A549 (cell line): Measurements from ENCODE around the gene CTNNA3. TPM values are rescaled to one million over a fixed set of nuclear protein-coding genes. Genes with fewer than 3 reads are reported as not detected.

Experiments used
- ATAC-seq, 2 experiments: fragments of 200-7000 bp in 1 of 2; fragments of >200 bp in 1 of 2; cut with Nextera tagmentation in 1 of 2; cut with Tn5 transposase in 1 of 2; 3 replicates each; pipeline versions ENCODE4 v1.8.0 to v1.9.1; 2018 to 2020; ENCODE audit warnings: mild to moderate bottlenecking in 1 of 2, moderate library complexity in 1 of 2
- CTCF ChIA-PET: fragments of 300-600 bp; sonication (Branson Sonifier 250); formaldehyde crosslinking; extraction: SDS; loops from one replicate; lab custom pipeline; 2021; ENCODE audit warnings: antibody characterized with exemption, inconsistent platforms; lab: Yijun Ruan, JAX
- POLR2A ChIA-PET: fragments of 350-600 bp; formaldehyde crosslinking; extraction: SDS; loops from one replicate; lab custom pipeline; 2021; ENCODE audit warnings: antibody characterized with exemption, inconsistent platforms; lab: Yijun Ruan, JAX
- DNase-seq, 2 experiments: peaks; one replicate each; pipeline versions ENCODE4 v3.0.0 to v3.0.0-alpha.2; 2011 to 2016; ENCODE audit warnings: low read depth in 1 of 2, low spot score in 1 of 2
- FAIRE-seq: peaks from 2 replicates; lab custom pipeline; 2011; peaks lifted over from hg19 to GRCh38; lab: Jason Lieb, UNC
- H3K27ac ChIP-seq, 2 experiments: fragments of >200 bp; sonication (Bioruptor Twin); formaldehyde crosslinking; 3 replicates each; pipeline ENCODE4 v1.5.1; 2016 to 2017
- H3K4me1 ChIP-seq: fragments of >200 bp; sonication (Bioruptor Twin); formaldehyde crosslinking; 3 replicates; pipeline ENCODE4 v1.6.1; 2016
- H3K4me2 ChIP-seq: fragments of >200 bp; sonication (Bioruptor Twin); formaldehyde crosslinking; 3 replicates; pipeline ENCODE4 v1.6.1; 2016
- H3K4me3 ChIP-seq: fragments of >200 bp; sonication (Bioruptor Twin); formaldehyde crosslinking; 3 replicates; pipeline ENCODE4 v1.5.1; 2016
- H3K9me3 ChIP-seq: fragments of >200 bp; sonication (Bioruptor Twin); formaldehyde crosslinking; 3 replicates; pipeline ENCODE4 v1.6.1; 2016
- CEBPB ChIP-seq, 2 experiments: fragments of >200 bp in 1 of 2; sonication (Bioruptor Twin) in 1 of 2; formaldehyde crosslinking in 1 of 2; IDR thresholded peaks; 2 replicates each; pipeline ENCODE4 v1.6.1; 2012 to 2016
- CHD2 ChIP-seq: fragments of 150-350 bp; IDR thresholded peaks from 2 replicates; pipeline ENCODE4 v1.6.1; 2014; ENCODE audit warnings: low read length; ENCODE audit not compliant: partially characterized antibody
- EHF ChIP-seq: fragments of 250-450 bp; sonication (Bioruptor Pico); IDR thresholded peaks from 2 replicates; pipeline ENCODE4 v1.5.0; 2020; ENCODE audit warnings: mild to moderate bottlenecking
- EHMT2 ChIP-seq: fragments of 200-600 bp; sonication (generic); IDR thresholded peaks from 2 replicates; pipeline ENCODE4 v1.6.1; 2016; ENCODE audit warnings: antibody characterized with exemption, low read depth, mild to moderate bottlenecking, moderate library complexity
- ESRRA ChIP-seq: fragments of 150-350 bp; IDR thresholded peaks from 2 replicates; pipeline ENCODE4 v1.6.1; 2014; ENCODE audit warnings: mild to moderate bottlenecking, low read length, borderline replicate concordance
- FOSB ChIP-seq: fragments of 250-450 bp; sonication (Bioruptor Pico); IDR thresholded peaks from 2 replicates; pipeline ENCODE4 v1.5.0; 2020; ENCODE audit warnings: mild to moderate bottlenecking, moderate library complexity
- HEYL ChIP-seq: fragments of 250-450 bp; sonication (Bioruptor Pico); IDR thresholded peaks from 2 replicates; pipeline ENCODE4 v1.8.0; 2021; ENCODE audit warnings: mild to moderate bottlenecking, moderate library complexity
- HOXA7 ChIP-seq: fragments of 250-450 bp; sonication (Bioruptor Pico); IDR thresholded peaks from 2 replicates; pipeline ENCODE4 v1.5.0; 2020; ENCODE audit warnings: mild to moderate bottlenecking, moderate library complexity
- HOXB13 ChIP-seq: fragments of 250-450 bp; sonication (Bioruptor Pico); IDR thresholded peaks from 2 replicates; pipeline ENCODE4 v1.5.0; 2020; ENCODE audit warnings: low read depth, mild to moderate bottlenecking, moderate library complexity
- NPAS2 ChIP-seq: fragments of 250-450 bp; sonication (Bioruptor Pico); IDR thresholded peaks from 2 replicates; pipeline ENCODE4 v1.8.0; 2022; ENCODE audit warnings: mild to moderate bottlenecking, moderate library complexity, borderline replicate concordance
- NR3C1 ChIP-seq: fragments of >200 bp; sonication (Bioruptor Twin); formaldehyde crosslinking; IDR thresholded peaks from 3 replicates; pipeline ENCODE4 v1.6.1; 2017
- PHF8 ChIP-seq: fragments of 200-600 bp; sonication (generic); IDR thresholded peaks from 2 replicates; pipeline ENCODE4 v1.6.1; 2016; ENCODE audit warnings: low read depth, mild to moderate bottlenecking, antibody characterized with exemption, moderate library complexity, borderline replicate concordance
- POLR2AphosphoS2 ChIP-seq: conservative IDR thresholded peaks from 2 replicates; pipeline ENCODE4 v1.6.1; 2012; ENCODE audit warnings: low read length, improper control_type of control experiment, inconsistent platforms
- RFX5 ChIP-seq: fragments of 450-650 bp; IDR thresholded peaks from 2 replicates; pipeline ENCODE4 v1.7.1; 2014; ENCODE audit warnings: antibody characterized with exemption, mild to moderate bottlenecking, moderate library complexity
- RNF2 ChIP-seq: fragments of 200-600 bp; sonication (generic); IDR thresholded peaks from 2 replicates; pipeline ENCODE4 v1.6.1; 2016; ENCODE audit warnings: low read depth, mild to moderate bottlenecking, antibody characterized with exemption, moderate library complexity, borderline replicate concordance
- TP53 ChIP-seq: fragments of 250-450 bp; sonication (Bioruptor Pico); IDR thresholded peaks from 2 replicates; pipeline ENCODE4 v1.5.0; 2021; ENCODE audit warnings: mild to moderate bottlenecking, moderate library complexity
- ZNF302 ChIP-seq: fragments of 250-450 bp; sonication (Bioruptor Pico); IDR thresholded peaks from 2 replicates; pipeline ENCODE4 v1.9.0; 2021; ENCODE audit warnings: inconsistent platforms, mild to moderate bottlenecking, moderate library complexity
- WGBS: methylation state at CpG from one replicate; pipeline ENCODE4 v1.1.6; 2017; ENCODE audit errors: missing lambda C conversion rate; 5-methylcytosine and 5-hydroxymethylcytosine counted together
- polyA plus RNA-seq, 4 experiments: library from polyadenylated mRNA; depleted of rRNA in 3 of 4; stranded (reverse); fragments of >200 nt; fragmentation: RNase III in 1 of 4; extraction: RNeasy Plus Mini Kit Qiagen cat#74134 plus additional on column Dnase treatment in 1 of 4; gene quantifications; 2 replicates in 3 of 4; 3 replicates in 1 of 4; pipeline ENCODE4 v1.2.3, GENCODE V29; 2011 to 2017
- TF ChIP-seq, protein P1 (sequence below): fragments of 250-450 bp; sonication (Bioruptor Pico); IDR thresholded peaks from 2 replicates; pipeline ENCODE4 v1.5.0; 2020; ENCODE audit warnings: low read depth, mild to moderate bottlenecking, moderate library complexity
- TF ChIP-seq, protein P2 (sequence below): IDR thresholded peaks from 2 replicates; pipeline ENCODE4 v1.6.1; 2012
- TF ChIP-seq, protein P3 (sequence below): fragments of 200-600 bp; sonication (generic); IDR thresholded peaks from 2 replicates; pipeline ENCODE4 v1.6.1; 2016; ENCODE audit warnings: antibody characterized with exemption, mild to moderate bottlenecking, moderate library complexity
- TF ChIP-seq, protein P4 (sequence below): fragments of 450-650 bp; IDR thresholded peaks from 2 replicates; pipeline ENCODE4 v1.6.1; 2014; ENCODE audit warnings: antibody characterized with exemption
- TF ChIP-seq, protein P5 (sequence below): fragments of >200 bp; sonication (Bioruptor Twin); formaldehyde crosslinking; IDR thresholded peaks from 2 replicates; pipeline ENCODE4 v1.6.1; 2016
- TF ChIP-seq, protein P6 (sequence below): fragments of >200 bp; sonication (Bioruptor Twin); formaldehyde crosslinking; IDR thresholded peaks from 3 replicates; pipeline ENCODE4 v1.5.1; 2016

CTNNA3 gene
- polyA plus RNA-seq, 2 of the 4 experiments (the other 2 are of a cell fraction) = not detected

DNA sequence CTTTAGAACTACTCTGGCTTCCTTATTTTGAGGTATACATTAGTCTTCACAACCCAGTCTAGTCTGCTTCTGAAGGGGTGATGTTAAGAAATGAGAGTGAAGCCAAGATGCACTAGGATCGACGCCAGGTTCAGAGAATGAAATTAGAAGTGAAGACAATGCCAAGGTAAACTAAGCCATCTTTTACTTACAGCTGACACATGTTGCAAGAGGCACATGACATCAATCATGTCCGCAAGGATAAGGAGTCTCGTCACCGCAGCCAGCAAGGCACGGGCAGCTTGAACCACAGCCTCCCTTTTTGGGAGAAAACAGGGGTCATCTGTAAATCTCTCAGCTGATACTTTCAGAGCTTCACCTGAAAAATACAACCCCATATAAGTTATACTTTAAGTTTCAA lies 156.7 kb downstream of the CTNNA3 start:
- ATAC-seq = no peak

DNA sequence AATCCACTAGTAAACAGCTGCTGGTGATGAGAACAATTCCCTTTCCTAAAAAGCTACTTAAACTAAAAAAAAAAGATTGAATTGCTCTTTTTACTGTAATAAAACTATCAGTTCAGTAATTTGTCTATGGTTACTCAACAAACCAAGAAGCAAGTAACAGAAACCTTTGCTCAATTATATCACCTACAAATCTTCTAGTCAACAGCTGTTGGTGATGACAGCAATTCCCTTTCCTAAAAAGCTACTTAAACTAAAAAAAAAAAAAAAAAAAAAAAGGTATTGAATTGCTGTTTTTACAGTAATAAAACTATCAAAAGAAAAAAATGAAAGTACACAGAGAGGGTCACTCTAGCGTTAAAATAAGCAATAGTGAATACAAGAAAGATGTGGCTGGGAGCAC lies 158.1 kb downstream of the CTNNA3 start:
- TF ChIP-seq HOXB13 (no peak), HEYL (CRISPR knock-in tag) (no peak), PHF8 (no peak), FOSB (CRISPR knock-in tag) (no peak), EHF (CRISPR knock-in tag) (no peak), EHMT2 (no peak), TP53 (CRISPR knock-in tag) (no peak), NPAS2 (CRISPR knock-in tag) (no peak)
- FAIRE-seq (no peak), ATAC-seq (no peak), DNase-seq (no peak)
- ChIA-PET POLR2A (no interaction called here), CTCF (no interaction called here)
- WGBS = 0% methylated on average over 1 of the region's 1 CpG
- no peak overlapping the region for H3K4me2 ChIP-seq
- no peak overlapping the region for H3K4me3 ChIP-seq
- no peaks in the 10 kb centered on the region for H3K4me1 ChIP-seq
- H3K9me3 ChIP-seq = no peaks in the 10 kb centered on the region
- H3K27ac ChIP-seq = no peak overlapping the region

More for the DNA sequence above, 156.7 kb downstream of the CTNNA3 start:
- no peaks in the 10 kb centered on the region for H3K4me1 ChIP-seq
- TF ChIP-seq NR3C1 (no peak), ESRRA (no peak), EHF (CRISPR knock-in tag) (no peak), RNF2 (no peak), CHD2 (no peak), HOXB13 (no peak), POLR2AphosphoS2 (no peak), CEBPB (IDR thresholded peaks at IDR 0.05) (no peak), RFX5 (no peak), NPAS2 (CRISPR knock-in tag) (no peak), FOSB (CRISPR knock-in tag) (no peak), HOXA7 (CRISPR knock-in tag) (no peak), ZNF302 (CRISPR knock-in tag) (no peak)
- TF ChIP-seq, protein P1, sequence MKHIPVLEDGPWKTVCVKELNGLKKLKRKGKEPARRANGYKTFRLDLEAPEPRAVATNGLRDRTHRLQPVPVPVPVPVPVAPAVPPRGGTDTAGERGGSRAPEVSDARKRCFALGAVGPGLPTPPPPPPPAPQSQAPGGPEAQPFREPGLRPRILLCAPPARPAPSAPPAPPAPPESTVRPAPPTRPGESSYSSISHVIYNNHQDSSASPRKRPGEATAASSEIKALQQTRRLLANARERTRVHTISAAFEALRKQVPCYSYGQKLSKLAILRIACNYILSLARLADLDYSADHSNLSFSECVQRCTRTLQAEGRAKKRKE = no peak
- TF ChIP-seq, protein P2, sequence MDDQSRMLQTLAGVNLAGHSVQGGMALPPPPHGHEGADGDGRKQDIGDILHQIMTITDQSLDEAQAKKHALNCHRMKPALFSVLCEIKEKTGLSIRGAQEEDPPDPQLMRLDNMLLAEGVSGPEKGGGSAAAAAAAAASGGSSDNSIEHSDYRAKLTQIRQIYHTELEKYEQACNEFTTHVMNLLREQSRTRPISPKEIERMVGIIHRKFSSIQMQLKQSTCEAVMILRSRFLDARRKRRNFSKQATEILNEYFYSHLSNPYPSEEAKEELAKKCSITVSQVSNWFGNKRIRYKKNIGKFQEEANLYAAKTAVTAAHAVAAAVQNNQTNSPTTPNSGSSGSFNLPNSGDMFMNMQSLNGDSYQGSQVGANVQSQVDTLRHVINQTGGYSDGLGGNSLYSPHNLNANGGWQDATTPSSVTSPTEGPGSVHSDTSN = no peak
- TF ChIP-seq, protein P3, sequence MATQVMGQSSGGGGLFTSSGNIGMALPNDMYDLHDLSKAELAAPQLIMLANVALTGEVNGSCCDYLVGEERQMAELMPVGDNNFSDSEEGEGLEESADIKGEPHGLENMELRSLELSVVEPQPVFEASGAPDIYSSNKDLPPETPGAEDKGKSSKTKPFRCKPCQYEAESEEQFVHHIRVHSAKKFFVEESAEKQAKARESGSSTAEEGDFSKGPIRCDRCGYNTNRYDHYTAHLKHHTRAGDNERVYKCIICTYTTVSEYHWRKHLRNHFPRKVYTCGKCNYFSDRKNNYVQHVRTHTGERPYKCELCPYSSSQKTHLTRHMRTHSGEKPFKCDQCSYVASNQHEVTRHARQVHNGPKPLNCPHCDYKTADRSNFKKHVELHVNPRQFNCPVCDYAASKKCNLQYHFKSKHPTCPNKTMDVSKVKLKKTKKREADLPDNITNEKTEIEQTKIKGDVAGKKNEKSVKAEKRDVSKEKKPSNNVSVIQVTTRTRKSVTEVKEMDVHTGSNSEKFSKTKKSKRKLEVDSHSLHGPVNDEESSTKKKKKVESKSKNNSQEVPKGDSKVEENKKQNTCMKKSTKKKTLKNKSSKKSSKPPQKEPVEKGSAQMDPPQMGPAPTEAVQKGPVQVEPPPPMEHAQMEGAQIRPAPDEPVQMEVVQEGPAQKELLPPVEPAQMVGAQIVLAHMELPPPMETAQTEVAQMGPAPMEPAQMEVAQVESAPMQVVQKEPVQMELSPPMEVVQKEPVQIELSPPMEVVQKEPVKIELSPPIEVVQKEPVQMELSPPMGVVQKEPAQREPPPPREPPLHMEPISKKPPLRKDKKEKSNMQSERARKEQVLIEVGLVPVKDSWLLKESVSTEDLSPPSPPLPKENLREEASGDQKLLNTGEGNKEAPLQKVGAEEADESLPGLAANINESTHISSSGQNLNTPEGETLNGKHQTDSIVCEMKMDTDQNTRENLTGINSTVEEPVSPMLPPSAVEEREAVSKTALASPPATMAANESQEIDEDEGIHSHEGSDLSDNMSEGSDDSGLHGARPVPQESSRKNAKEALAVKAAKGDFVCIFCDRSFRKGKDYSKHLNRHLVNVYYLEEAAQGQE = no peak
- TF ChIP-seq, protein P4, sequence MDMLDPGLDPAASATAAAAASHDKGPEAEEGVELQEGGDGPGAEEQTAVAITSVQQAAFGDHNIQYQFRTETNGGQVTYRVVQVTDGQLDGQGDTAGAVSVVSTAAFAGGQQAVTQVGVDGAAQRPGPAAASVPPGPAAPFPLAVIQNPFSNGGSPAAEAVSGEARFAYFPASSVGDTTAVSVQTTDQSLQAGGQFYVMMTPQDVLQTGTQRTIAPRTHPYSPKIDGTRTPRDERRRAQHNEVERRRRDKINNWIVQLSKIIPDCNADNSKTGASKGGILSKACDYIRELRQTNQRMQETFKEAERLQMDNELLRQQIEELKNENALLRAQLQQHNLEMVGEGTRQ = no peak
- TF ChIP-seq, protein P5, sequence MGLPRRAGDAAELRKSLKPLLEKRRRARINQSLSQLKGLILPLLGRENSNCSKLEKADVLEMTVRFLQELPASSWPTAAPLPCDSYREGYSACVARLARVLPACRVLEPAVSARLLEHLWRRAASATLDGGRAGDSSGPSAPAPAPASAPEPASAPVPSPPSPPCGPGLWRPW = no peak
- TF ChIP-seq, protein P6, sequence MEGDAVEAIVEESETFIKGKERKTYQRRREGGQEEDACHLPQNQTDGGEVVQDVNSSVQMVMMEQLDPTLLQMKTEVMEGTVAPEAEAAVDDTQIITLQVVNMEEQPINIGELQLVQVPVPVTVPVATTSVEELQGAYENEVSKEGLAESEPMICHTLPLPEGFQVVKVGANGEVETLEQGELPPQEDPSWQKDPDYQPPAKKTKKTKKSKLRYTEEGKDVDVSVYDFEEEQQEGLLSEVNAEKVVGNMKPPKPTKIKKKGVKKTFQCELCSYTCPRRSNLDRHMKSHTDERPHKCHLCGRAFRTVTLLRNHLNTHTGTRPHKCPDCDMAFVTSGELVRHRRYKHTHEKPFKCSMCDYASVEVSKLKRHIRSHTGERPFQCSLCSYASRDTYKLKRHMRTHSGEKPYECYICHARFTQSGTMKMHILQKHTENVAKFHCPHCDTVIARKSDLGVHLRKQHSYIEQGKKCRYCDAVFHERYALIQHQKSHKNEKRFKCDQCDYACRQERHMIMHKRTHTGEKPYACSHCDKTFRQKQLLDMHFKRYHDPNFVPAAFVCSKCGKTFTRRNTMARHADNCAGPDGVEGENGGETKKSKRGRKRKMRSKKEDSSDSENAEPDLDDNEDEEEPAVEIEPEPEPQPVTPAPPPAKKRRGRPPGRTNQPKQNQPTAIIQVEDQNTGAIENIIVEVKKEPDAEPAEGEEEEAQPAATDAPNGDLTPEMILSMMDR = no peak
- TF ChIP-seq, all 56 proteins: peak for 0
- Histone ChIP-seq H3K4me2 (no peak overlapping the region), H3K4me3 (no peak overlapping the region), H3K9me3 (no peaks in the 10 kb centered on the region), H3K27ac (no peak overlapping the region)
- CTCF ChIA-PET = interaction anchor here (0.5 kb wide), 1 partner anchor 135 kb away, joined by 3 read pairs; no protein-coding TSS in a partner anchor
- no peak for FAIRE-seq
- no peak for DNase-seq
- 13% methylated on average over 6 of the region's 6 CpGs for whole genome bisulfite sequencing
- POLR2A ChIA-PET = no interaction called here
